H1 (cell line): ENCODE results near the gene STAT4. TPM values are rescaled to one million over a fixed set of nuclear protein-coding genes. Genes with fewer than 3 reads are reported as not detected.

Experiments used
- CEBPB ChIP-seq: IDR thresholded peaks from 2 replicates; pipeline ENCODE4 v1.6.1; 2012; ENCODE audit warnings: low read depth, low read length
- JUND ChIP-seq: IDR thresholded peaks from 2 replicates; pipeline ENCODE4 v1.6.1; 2011; ENCODE audit warnings: mild to moderate bottlenecking, improper control_type of control experiment, low read length
- PHF8 ChIP-seq: fragments of 200-600 bp; sonication (generic); conservative IDR thresholded peaks from 2 replicates; pipeline ENCODE4 v1.7.1; 2012; ENCODE audit warnings: low read depth, mild to moderate bottlenecking, inconsistent platforms, low read length, moderate library complexity
- TCF12 ChIP-seq: IDR thresholded peaks from 2 replicates; pipeline ENCODE4 v1.6.1; 2011; ENCODE audit warnings: low read depth, mild to moderate bottlenecking, low read length
- TEAD4 ChIP-seq: IDR thresholded peaks from 2 replicates; pipeline ENCODE4 v1.6.1; 2012; ENCODE audit warnings: low read depth, low read length, inconsistent platforms, mixed read lengths
- polyA plus RNA-seq, 7 experiments: library from polyadenylated mRNA; depleted of rRNA in 3 of 7; stranded (reverse) in 5 of 7; unstranded in 2 of 7; fragments of >200 nt in 5 of 7; fragments of 200-250 nt in 2 of 7; gene quantifications; 1 replicate in 5 of 7; 2 replicates in 1 of 7; 4 replicates in 1 of 7; pipeline versions ENCODE4 v1.2.1 to v1.2.3, GENCODE V29; 2011 to 2013; ENCODE audit warnings: missing spikeins in 2 of 7, mixed read lengths in 2 of 7
- total RNA-seq: library from RNA; stranded (reverse); fragmentation: NEBNext Ultra II Directional; extraction: Animal tissue kit (Norgen Biotek cat#: 25700); gene quantifications from 2 replicates; pipeline ENCODE4 v1.2.1, GENCODE V29; 2021
- TF ChIP-seq, protein P1 (sequence below): IDR thresholded peaks from 2 replicates; pipeline ENCODE4 v1.6.1; 2011; ENCODE audit warnings: low read depth, mild to moderate bottlenecking, low read length; ENCODE audit not compliant: insufficient read depth
- TF ChIP-seq, protein P2 (sequence below): IDR thresholded peaks from 2 replicates; pipeline ENCODE4 v1.6.1; 2011; ENCODE audit warnings: low read length, improper control_type of control experiment
- TF ChIP-seq, protein P3 (sequence below): fragments of 300-600 bp; sonication (generic); IDR thresholded peaks from 2 replicates; pipeline ENCODE4 v1.7.1; 2012; ENCODE audit warnings: low read length, moderate library complexity, mild to moderate bottlenecking, inconsistent platforms; ENCODE audit not compliant: insufficient replicate concordance

Gene STAT4
- total and polyA plus RNA-seq, 2 of the 8 experiments (the other 6 are each of a cell fraction or from before 2014, with no cell fraction given) = 0.36 to 0.63 TPM

DNA sequence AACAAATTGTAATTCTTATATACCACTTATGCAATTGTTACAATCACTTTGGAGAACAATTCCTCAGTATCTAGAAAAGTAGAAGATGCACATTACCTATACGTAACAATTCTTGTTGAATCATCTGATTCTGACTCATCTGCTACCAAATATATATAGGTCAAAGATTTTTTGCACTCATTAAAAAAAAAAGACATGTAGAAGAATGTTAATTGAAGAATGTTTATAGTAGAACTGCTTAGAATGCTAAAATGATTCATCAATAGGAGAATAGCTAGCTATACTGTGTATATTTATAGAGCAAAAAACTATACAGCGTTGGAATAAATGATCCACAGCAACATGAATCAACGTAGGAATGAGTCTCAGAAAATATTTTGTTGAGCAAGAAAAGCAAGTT is 107.4 kb downstream of the STAT4 start (continued):
- TF ChIP-seq, protein P1, sequence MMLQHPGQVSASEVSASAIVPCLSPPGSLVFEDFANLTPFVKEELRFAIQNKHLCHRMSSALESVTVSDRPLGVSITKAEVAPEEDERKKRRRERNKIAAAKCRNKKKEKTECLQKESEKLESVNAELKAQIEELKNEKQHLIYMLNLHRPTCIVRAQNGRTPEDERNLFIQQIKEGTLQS = no peak
- TF ChIP-seq JUND (no peak), PHF8 (no peak), TEAD4 (no peak), CEBPB (no peak), TCF12 (no peak)
- TF ChIP-seq, protein P2, sequence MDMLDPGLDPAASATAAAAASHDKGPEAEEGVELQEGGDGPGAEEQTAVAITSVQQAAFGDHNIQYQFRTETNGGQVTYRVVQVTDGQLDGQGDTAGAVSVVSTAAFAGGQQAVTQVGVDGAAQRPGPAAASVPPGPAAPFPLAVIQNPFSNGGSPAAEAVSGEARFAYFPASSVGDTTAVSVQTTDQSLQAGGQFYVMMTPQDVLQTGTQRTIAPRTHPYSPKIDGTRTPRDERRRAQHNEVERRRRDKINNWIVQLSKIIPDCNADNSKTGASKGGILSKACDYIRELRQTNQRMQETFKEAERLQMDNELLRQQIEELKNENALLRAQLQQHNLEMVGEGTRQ = no peak
- TF ChIP-seq, protein P3, sequence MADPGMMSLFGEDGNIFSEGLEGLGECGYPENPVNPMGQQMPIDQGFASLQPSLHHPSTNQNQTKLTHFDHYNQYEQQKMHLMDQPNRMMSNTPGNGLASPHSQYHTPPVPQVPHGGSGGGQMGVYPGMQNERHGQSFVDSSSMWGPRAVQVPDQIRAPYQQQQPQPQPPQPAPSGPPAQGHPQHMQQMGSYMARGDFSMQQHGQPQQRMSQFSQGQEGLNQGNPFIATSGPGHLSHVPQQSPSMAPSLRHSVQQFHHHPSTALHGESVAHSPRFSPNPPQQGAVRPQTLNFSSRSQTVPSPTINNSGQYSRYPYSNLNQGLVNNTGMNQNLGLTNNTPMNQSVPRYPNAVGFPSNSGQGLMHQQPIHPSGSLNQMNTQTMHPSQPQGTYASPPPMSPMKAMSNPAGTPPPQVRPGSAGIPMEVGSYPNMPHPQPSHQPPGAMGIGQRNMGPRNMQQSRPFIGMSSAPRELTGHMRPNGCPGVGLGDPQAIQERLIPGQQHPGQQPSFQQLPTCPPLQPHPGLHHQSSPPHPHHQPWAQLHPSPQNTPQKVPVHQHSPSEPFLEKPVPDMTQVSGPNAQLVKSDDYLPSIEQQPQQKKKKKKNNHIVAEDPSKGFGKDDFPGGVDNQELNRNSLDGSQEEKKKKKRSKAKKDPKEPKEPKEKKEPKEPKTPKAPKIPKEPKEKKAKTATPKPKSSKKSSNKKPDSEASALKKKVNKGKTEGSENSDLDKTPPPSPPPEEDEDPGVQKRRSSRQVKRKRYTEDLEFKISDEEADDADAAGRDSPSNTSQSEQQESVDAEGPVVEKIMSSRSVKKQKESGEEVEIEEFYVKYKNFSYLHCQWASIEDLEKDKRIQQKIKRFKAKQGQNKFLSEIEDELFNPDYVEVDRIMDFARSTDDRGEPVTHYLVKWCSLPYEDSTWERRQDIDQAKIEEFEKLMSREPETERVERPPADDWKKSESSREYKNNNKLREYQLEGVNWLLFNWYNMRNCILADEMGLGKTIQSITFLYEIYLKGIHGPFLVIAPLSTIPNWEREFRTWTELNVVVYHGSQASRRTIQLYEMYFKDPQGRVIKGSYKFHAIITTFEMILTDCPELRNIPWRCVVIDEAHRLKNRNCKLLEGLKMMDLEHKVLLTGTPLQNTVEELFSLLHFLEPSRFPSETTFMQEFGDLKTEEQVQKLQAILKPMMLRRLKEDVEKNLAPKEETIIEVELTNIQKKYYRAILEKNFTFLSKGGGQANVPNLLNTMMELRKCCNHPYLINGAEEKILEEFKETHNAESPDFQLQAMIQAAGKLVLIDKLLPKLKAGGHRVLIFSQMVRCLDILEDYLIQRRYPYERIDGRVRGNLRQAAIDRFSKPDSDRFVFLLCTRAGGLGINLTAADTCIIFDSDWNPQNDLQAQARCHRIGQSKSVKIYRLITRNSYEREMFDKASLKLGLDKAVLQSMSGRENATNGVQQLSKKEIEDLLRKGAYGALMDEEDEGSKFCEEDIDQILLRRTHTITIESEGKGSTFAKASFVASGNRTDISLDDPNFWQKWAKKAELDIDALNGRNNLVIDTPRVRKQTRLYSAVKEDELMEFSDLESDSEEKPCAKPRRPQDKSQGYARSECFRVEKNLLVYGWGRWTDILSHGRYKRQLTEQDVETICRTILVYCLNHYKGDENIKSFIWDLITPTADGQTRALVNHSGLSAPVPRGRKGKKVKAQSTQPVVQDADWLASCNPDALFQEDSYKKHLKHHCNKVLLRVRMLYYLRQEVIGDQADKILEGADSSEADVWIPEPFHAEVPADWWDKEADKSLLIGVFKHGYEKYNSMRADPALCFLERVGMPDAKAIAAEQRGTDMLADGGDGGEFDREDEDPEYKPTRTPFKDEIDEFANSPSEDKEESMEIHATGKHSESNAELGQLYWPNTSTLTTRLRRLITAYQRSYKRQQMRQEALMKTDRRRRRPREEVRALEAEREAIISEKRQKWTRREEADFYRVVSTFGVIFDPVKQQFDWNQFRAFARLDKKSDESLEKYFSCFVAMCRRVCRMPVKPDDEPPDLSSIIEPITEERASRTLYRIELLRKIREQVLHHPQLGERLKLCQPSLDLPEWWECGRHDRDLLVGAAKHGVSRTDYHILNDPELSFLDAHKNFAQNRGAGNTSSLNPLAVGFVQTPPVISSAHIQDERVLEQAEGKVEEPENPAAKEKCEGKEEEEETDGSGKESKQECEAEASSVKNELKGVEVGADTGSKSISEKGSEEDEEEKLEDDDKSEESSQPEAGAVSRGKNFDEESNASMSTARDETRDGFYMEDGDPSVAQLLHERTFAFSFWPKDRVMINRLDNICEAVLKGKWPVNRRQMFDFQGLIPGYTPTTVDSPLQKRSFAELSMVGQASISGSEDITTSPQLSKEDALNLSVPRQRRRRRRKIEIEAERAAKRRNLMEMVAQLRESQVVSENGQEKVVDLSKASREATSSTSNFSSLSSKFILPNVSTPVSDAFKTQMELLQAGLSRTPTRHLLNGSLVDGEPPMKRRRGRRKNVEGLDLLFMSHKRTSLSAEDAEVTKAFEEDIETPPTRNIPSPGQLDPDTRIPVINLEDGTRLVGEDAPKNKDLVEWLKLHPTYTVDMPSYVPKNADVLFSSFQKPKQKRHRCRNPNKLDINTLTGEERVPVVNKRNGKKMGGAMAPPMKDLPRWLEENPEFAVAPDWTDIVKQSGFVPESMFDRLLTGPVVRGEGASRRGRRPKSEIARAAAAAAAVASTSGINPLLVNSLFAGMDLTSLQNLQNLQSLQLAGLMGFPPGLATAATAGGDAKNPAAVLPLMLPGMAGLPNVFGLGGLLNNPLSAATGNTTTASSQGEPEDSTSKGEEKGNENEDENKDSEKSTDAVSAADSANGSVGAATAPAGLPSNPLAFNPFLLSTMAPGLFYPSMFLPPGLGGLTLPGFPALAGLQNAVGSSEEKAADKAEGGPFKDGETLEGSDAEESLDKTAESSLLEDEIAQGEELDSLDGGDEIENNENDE = no peak
